HG03103 (cell line): ENCODE data around the gene NAA80.
"Not testable (repeated sequence)": the region's sequence is repeated elsewhere in the genome, so short reads cannot be mapped to it uniquely, and the experiment has no call there.

Experiments
- ATAC-seq: cut with Tn5 transposase; IDR thresholded peaks from one replicate; pipeline ENCODE4 v1.9.1; 2021; ENCODE audit warnings: low read depth; ENCODE audit not compliant: unreplicated experiment

Gene NAA80

GRCh38 chr3:50272911-50273688, 26.1 kb downstream of the NAA80 start:
- ATAC-seq: peak; percentile 80

- not testable (repeated sequence) for ATAC-seq
Observed at GRCh38 chr3:50272538-50272910, 26.7 kb downstream of the NAA80 start.

- no peak for ATAC-seq
Observed at GRCh38 chr3:50271314-50271936, 27.8 kb downstream of the NAA80 start.

- no peak for ATAC-seq
Observed at GRCh38 chr3:50270422-50271224, 28.6 kb downstream of the NAA80 start.

GRCh38 chr3:50269977-50270413, 29.2 kb downstream of the NAA80 start:
- no peak for ATAC-seq

- no peak for ATAC-seq
Observed at GRCh38 chr3:50269460-50269859, 29.7 kb downstream of the NAA80 start.

- no peak for ATAC-seq
Observed at GRCh38 chr3:50268703-50269451, 30.3 kb downstream of the NAA80 start, which contains the start of gene SEMA3B. SEMA3B (plus strand) TSS chr3:50269147; CDS start chr3:50269241, 94 bp downstream.

- ATAC-seq: no peak
Observed at GRCh38 chr3:50268276-50268675, 30.9 kb downstream of the NAA80 start.

GRCh38 chr3:50267280-50267913, 31.8 kb downstream of the NAA80 start:
- no peak for ATAC-seq

GRCh38 chr3:50266836-50267235, 32.4 kb downstream of the NAA80 start:
- no peak for ATAC-seq

GRCh38 chr3:50266017-50266416, 33.2 kb downstream of the NAA80 start:
- ATAC-seq: no peak

GRCh38 chr3:50265571-50265970, 33.6 kb downstream of the NAA80 start:
- no peak for ATAC-seq

GRCh38 chr3:50264964-50265485, 34.2 kb downstream of the NAA80 start:
- ATAC-seq: no peak

- no peak for ATAC-seq
Observed at GRCh38 chr3:50264383-50264963, 34.7 kb downstream of the NAA80 start.

GRCh38 chr3:50263478-50264382, 35.5 kb downstream of the NAA80 start:
- no peak for ATAC-seq

- ATAC-seq: no peak
Observed at GRCh38 chr3:50262778-50263177, 36.4 kb downstream of the NAA80 start.

- ATAC-seq: not testable (repeated sequence)
Observed at GRCh38 chr3:50262200-50262599, 37.0 kb downstream of the NAA80 start.

- ATAC-seq: no peak
Observed at GRCh38 chr3:50261505-50261904, 37.7 kb downstream of the NAA80 start.
